B cell (primary cell): ENCODE results near the gene ZDHHC21. TPM values are rescaled to one million over a fixed set of nuclear protein-coding genes. Genes with fewer than 3 reads are reported as not detected.

Experiments used
- ATAC-seq: fragments of 200-7000 bp; cut with Tn5 transposase; one replicate; pipeline ENCODE4 v1.10.0; 2021; ENCODE audit warnings: low read depth, mild to moderate bottlenecking, moderate number of reproducible peaks, moderate library complexity
- CTCF ChIA-PET: fragments of 350-600 bp; sonication (Branson Sonifier 250); formaldehyde crosslinking; loops from one replicate; lab custom pipeline; 2021; ENCODE audit warnings: antibody characterized with exemption, inconsistent platforms; lab: Charles Lee
- POLR2A ChIA-PET: fragments of 350-600 bp; sonication (Branson Sonifier 250); formaldehyde crosslinking; loops from one replicate; lab custom pipeline; 2021; ENCODE audit warnings: antibody characterized with exemption; lab: Charles Lee
- DNase-seq: peaks from one replicate; pipeline ENCODE4 v3.0.0; 2013
- H2AFZ ChIP-seq: 2 replicates; pipeline ENCODE4 v1.6.1; 2012; ENCODE audit warnings: mild to moderate bottlenecking, low read depth, low read length; ENCODE audit not compliant: insufficient read depth, poor library complexity, severe bottlenecking
- H3K27ac ChIP-seq, 2 donors: 1 replicate in 1 of 2; 2 replicates in 1 of 2; pipeline ENCODE4 v1.5.1; 2012 to 2013; ENCODE audit warnings: low read length in 2 of 2, mild to moderate bottlenecking in 2 of 2, moderate library complexity in 1 of 2
- H3K27me3 ChIP-seq, 4 experiments: fragments of 200-600 bp in 1 of 4; sonication (generic) in 1 of 4; replicated peaks in 1 of 4; 1 replicate in 2 of 4; 2 replicates in 2 of 4; pipeline versions ENCODE4 v1.6.1 to v1.7.0; 2013 to 2016; ENCODE audit warnings: low read length in 3 of 4, mild to moderate bottlenecking in 2 of 4, mixed read lengths in 1 of 4, moderate library complexity in 1 of 4; ENCODE audit not compliant: insufficient read depth in 4 of 4, control insufficient read depth in 3 of 4; ENCODE audit errors: control extremely low read depth in 1 of 4
- H3K36me3 ChIP-seq, 2 experiments: replicated peaks in 1 of 2; 1 replicate in 1 of 2; 2 replicates in 1 of 2; pipeline versions ENCODE4 v1.6.1 to v1.7.1; 2013; ENCODE audit warnings: low read length in 1 of 2; ENCODE audit not compliant: insufficient read depth in 2 of 2, control insufficient read depth in 1 of 2; ENCODE audit errors: control extremely low read depth in 1 of 2, extremely low read depth in 1 of 2
- H3K4me1 ChIP-seq, 2 donors: fragments of 200-600 bp in 1 of 2; sonication (generic) in 1 of 2; 1 replicate in 1 of 2; 2 replicates in 1 of 2; pipeline versions ENCODE4 v1.5.1 to v1.6.1; 2013 to 2017; ENCODE audit warnings: low read length in 2 of 2; ENCODE audit not compliant: control insufficient read depth in 2 of 2, insufficient read depth in 2 of 2
- H3K4me2 ChIP-seq: replicated peaks from 2 replicates; pipeline ENCODE3; 2012; ENCODE audit warnings: mild to moderate bottlenecking, low read depth, low read length; ENCODE audit not compliant: poor library complexity, severe bottlenecking
- H3K4me3 ChIP-seq, 5 experiments: fragments of 200-600 bp in 1 of 5; sonication (generic) in 1 of 5; 1 replicate in 3 of 5; 2 replicates in 2 of 5; pipeline versions ENCODE4 v1.5.1 to v1.7.0; 2011 to 2016; ENCODE audit warnings: low read length in 4 of 5, mild to moderate bottlenecking in 4 of 5, low read depth in 2 of 5, control low read depth in 1 of 5, moderate library complexity in 1 of 5; ENCODE audit not compliant: insufficient read depth in 1 of 5; ENCODE audit errors: control extremely low read depth in 1 of 5, extremely low read depth in 1 of 5
- H3K79me2 ChIP-seq: fragments of 200-600 bp; sonication (generic); one replicate; pipeline ENCODE4 v1.6.0; 2016; ENCODE audit warnings: low read length; ENCODE audit not compliant: control insufficient read depth, insufficient read depth
- H3K9ac ChIP-seq: fragments of 200-600 bp; sonication (generic); 2 replicates; pipeline ENCODE4 v1.6.1; 2017; ENCODE audit warnings: mild to moderate bottlenecking, low read length, moderate library complexity
- H3K9me3 ChIP-seq, 3 donors: one replicate each; pipeline versions ENCODE4 v1.6.1 to v1.7.1; 2013; ENCODE audit warnings: low read length in 2 of 3; ENCODE audit not compliant: control insufficient read depth in 2 of 3, insufficient read depth in 1 of 3; ENCODE audit errors: control extremely low read depth in 1 of 3
- H4K20me1 ChIP-seq: 2 replicates; pipeline ENCODE4 v1.6.0; 2012; ENCODE audit warnings: mild to moderate bottlenecking, low read length; ENCODE audit not compliant: insufficient read depth, control insufficient read depth, poor library complexity, severe bottlenecking
- H3K27ac Mint-ChIP-seq: one replicate; pipeline ENCODE4 v1.8.0; 2021; ENCODE audit warnings: mixed read lengths
- H3K27me3 Mint-ChIP-seq: one replicate; pipeline ENCODE4 v1.8.0; 2021; ENCODE audit warnings: mixed read lengths
- H3K4me1 Mint-ChIP-seq: one replicate; pipeline ENCODE4 v1.8.0; 2021; ENCODE audit warnings: mixed read lengths
- H3K4me3 Mint-ChIP-seq: one replicate; pipeline ENCODE4 v1.8.0; 2021; ENCODE audit warnings: mixed read lengths
- H3K9me3 Mint-ChIP-seq: one replicate; pipeline ENCODE4 v1.8.0; 2022; ENCODE audit warnings: mixed read lengths; ENCODE audit not compliant: insufficient read depth
- EZH2 ChIP-seq: IDR thresholded peaks from 2 replicates; pipeline ENCODE4 v1.6.1; 2012; ENCODE audit warnings: borderline replicate concordance, low read depth, mild to moderate bottlenecking, moderate library complexity, low read length; ENCODE audit not compliant: insufficient read depth, poor library complexity, severe bottlenecking
- WGBS: methylation state at CpG from one replicate; pipeline ENCODE4 v1.1.5; 2013; ENCODE audit warnings: missing lambda C conversion rate; ENCODE audit not compliant: insufficient coverage; 5-methylcytosine and 5-hydroxymethylcytosine counted together
- intact Hi-C: fragments of 100-400 bp; cut with micrococcal nuclease; formaldehyde crosslinking; loops from one replicate; pipeline ENCODE4 v1.10.0; 2022
- polyA plus RNA-seq: library from polyadenylated mRNA; depleted of rRNA; stranded (reverse); fragments of >200 nt; gene quantifications from 2 replicates; pipeline ENCODE4 v1.2.3, GENCODE V29; 2012
- total RNA-seq, 2 donors: library from RNA; stranded (reverse); fragments of 120-200 nt in 1 of 2; gene quantifications; 1 replicate in 1 of 2; 2 replicates in 1 of 2; pipeline versions ENCODE4 v1.2.3 to v1.2.4, GENCODE V29; 2013 to 2022
- TF ChIP-seq, protein P1 (sequence below): fragments of 200-600 bp; IDR thresholded peaks from one replicate; pipeline ENCODE4 v1.8.0; 2022; ENCODE audit warnings: antibody characterized with exemption, mild to moderate bottlenecking

Gene ZDHHC21
- total and polyA plus RNA-seq, 2 donors (not counting 1 experiment from before 2014, with no cell fraction given): 10.3 to 39.7 TPM

DNA sequence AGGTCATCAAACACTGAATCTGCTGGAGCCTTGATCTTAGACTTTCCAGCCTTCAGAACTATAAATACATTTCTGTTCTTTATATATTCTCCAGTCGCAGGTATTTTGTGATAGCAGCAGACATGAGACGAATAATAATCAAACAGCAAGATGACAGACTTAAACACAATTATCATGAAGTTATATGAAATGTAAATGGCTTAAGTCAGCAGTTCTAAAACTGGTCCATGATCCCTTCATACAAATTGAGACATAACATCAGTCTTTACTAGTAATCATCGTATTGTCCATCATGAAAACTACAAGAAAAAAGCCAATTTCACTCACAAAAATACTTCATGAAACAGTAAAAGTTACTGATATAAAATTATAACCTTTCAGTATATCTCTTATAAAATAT is 101.8 kb downstream of the ZDHHC21 start:
- POLR2A ChIA-PET: interaction anchor here (0.6 kb wide), 1 partner anchor 182 kb away, joined by 3 read pairs; no protein-coding TSS in a partner anchor
- no peak for TF ChIP-seq EZH2
- TF ChIP-seq, protein P1, sequence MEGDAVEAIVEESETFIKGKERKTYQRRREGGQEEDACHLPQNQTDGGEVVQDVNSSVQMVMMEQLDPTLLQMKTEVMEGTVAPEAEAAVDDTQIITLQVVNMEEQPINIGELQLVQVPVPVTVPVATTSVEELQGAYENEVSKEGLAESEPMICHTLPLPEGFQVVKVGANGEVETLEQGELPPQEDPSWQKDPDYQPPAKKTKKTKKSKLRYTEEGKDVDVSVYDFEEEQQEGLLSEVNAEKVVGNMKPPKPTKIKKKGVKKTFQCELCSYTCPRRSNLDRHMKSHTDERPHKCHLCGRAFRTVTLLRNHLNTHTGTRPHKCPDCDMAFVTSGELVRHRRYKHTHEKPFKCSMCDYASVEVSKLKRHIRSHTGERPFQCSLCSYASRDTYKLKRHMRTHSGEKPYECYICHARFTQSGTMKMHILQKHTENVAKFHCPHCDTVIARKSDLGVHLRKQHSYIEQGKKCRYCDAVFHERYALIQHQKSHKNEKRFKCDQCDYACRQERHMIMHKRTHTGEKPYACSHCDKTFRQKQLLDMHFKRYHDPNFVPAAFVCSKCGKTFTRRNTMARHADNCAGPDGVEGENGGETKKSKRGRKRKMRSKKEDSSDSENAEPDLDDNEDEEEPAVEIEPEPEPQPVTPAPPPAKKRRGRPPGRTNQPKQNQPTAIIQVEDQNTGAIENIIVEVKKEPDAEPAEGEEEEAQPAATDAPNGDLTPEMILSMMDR: no peak
- WGBS: no CpG with 5 or more reads among the region's 3 CpGs

DNA sequence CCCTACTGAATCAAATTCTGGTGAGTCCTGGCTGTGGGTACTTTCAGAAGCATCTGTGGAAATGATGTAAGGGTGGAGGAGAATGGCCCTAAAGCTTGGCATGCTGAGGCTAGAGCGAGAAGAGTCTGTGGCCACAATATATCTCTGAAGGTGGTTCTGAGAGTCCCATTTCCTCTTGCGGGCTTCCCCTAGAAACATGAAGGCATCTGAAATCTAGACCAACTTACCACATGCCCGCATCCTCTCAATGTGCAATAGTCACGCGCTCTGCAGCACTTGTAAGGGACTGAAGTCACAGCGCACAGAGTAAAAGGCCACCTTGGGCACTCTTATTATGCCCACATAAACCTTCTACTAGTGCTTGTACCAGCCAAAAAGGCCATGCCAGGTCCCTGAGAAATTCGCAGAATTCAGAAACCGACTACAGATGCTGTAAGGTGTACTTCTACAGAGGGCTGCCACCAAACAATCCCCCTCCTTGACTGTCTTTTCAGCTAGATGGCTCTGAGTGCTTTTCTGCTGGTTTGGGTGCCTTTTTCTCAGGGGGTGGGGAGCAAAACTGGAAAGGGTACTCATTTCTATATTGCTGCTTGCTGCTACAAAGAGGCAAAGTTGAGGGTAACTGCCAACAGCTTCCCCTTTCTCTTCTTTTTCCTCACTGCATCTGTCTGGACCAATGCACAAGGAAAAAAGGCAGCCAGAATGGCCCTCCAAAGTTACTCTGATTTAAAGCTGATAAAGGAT is 107.3 kb downstream of the ZDHHC21 start:
- intact Hi-C loops: no loop called here
- Histone ChIP-seq H3K9ac (no peak overlapping the region), H3K27me3 (no peaks in the 10 kb centered on the region), H3K36me3 (no peaks in the 10 kb centered on the region), H3K27ac (no peak overlapping the region), H3K4me3 (no peak overlapping the region), H3K4me2 (no peak overlapping the region), H3K9me3 (peaks cover 0 to 5% (median 0%) of the 10 kb centered on the region in 3 donors), H2AFZ (no peak overlapping the region), H3K4me1 (peaks cover 6% of the 10 kb centered on the region in 2 donors), H4K20me1 (no peaks in the 10 kb centered on the region), H3K79me2 (no peaks in the 10 kb centered on the region)
- WGBS: 52% methylated on average over 7 of the region's 8 CpGs
- H3K4me3 Mint-ChIP-seq: no peak overlapping the region
- H3K4me1 Mint-ChIP-seq: peaks cover 14% of the 10 kb centered on the region
- DNase-seq: peak; percentile 37
- peak; percentile 62 for ATAC-seq
- H3K9me3 Mint-ChIP-seq: no peaks in the 10 kb centered on the region
- no peaks in the 10 kb centered on the region for H3K27me3 Mint-ChIP-seq
- POLR2A ChIA-PET: no interaction called here
- TF ChIP-seq, protein P1: no peak
- no peak for TF ChIP-seq EZH2
- CTCF ChIA-PET: interaction anchor here (0.9 kb wide), 1 partner anchor 107 kb away, joined by 3 read pairs; no protein-coding TSS in a partner anchor
- H3K27ac Mint-ChIP-seq: peak overlapping the region; percentile 37

More for the DNA sequence above, 101.8 kb downstream of the ZDHHC21 start:
- Histone ChIP-seq H2AFZ (no peak overlapping the region), H3K36me3 (peaks cover 0 to 5% of the 10 kb centered on the region in 2 experiments), H3K27ac (no peak overlapping the region), H3K4me2 (no peak overlapping the region), H3K27me3 (no peaks in the 10 kb centered on the region), H3K9me3 (peaks cover 0 to 11% (median 0%) of the 10 kb centered on the region in 3 donors), H3K4me1 (no peaks in the 10 kb centered on the region), H3K79me2 (no peaks in the 10 kb centered on the region), H3K4me3 (no peak overlapping the region), H3K9ac (no peak overlapping the region), H4K20me1 (no peaks in the 10 kb centered on the region)
- Mint-ChIP-seq H3K27ac (no peak overlapping the region), H3K4me1 (no peaks in the 10 kb centered on the region), H3K4me3 (no peak overlapping the region), H3K9me3 (peaks cover 4% of the 10 kb centered on the region), H3K27me3 (no peaks in the 10 kb centered on the region)
- CTCF ChIA-PET: no interaction called here
- intact Hi-C loops: no loop called here
- ATAC-seq (no peak), DNase-seq (no peak)
